Breast epithelium (tissue), 3 donors: ENCODE results near the gene CAMK1G.

Experiments
- POLR2A ChIP-seq: fragments of 450-650 bp; IDR thresholded peaks from one replicate; pipeline ENCODE4 v1.6.1; 2016; ENCODE audit warnings: antibody characterized with exemption, mild to moderate bottlenecking, moderate library complexity
- TF ChIP-seq, protein P1 (sequence below), 3 donors: fragments of 450-650 bp; IDR thresholded peaks; one replicate each; pipeline ENCODE4 v1.5.1; 2016 to 2017; ENCODE audit warnings: antibody characterized with exemption in 3 of 3, mild to moderate bottlenecking in 3 of 3, moderate library complexity in 3 of 3

DNA sequence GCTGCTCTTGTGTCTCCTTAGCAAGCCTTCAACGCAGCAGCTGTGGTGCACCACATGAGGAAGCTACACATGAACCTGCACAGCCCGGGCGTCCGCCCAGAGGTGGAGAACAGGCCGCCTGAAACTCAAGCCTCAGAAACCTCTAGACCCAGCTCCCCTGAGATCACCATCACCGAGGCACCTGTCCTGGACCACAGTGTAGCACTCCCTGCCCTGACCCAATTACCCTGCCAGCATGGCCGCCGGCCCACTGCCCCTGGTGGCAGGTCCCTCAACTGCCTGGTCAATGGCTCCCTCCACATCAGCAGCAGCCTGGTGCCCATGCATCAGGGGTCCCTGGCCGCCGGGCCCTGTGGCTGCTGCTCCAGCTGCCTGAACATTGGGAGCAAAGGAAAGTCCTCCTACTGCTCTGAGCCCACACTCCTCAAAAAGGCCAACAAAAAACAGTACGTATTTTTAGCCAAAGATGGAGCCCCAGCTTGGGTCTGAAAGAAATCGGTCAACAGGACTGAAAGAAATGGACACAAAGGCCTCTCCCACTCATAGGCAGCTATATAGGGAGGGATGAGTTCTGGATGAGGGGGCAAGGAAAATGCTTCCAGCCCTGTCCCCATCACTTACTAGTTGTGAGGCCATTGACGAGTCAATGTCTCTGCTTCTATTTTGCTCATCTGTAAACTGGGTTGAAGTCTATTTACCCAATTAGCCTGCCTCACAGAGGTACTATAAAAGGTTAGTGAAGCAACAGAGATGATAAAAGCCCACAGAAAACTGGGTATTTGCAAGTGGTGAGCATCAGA, 28.5 kb downstream of the CAMK1G start:
- TF ChIP-seq, protein P1, sequence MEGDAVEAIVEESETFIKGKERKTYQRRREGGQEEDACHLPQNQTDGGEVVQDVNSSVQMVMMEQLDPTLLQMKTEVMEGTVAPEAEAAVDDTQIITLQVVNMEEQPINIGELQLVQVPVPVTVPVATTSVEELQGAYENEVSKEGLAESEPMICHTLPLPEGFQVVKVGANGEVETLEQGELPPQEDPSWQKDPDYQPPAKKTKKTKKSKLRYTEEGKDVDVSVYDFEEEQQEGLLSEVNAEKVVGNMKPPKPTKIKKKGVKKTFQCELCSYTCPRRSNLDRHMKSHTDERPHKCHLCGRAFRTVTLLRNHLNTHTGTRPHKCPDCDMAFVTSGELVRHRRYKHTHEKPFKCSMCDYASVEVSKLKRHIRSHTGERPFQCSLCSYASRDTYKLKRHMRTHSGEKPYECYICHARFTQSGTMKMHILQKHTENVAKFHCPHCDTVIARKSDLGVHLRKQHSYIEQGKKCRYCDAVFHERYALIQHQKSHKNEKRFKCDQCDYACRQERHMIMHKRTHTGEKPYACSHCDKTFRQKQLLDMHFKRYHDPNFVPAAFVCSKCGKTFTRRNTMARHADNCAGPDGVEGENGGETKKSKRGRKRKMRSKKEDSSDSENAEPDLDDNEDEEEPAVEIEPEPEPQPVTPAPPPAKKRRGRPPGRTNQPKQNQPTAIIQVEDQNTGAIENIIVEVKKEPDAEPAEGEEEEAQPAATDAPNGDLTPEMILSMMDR (IDR thresholded peaks at IDR 0.05): no peak
- TF ChIP-seq POLR2A: no peak
